ENCODE data around the gene PDC. TPM values are rescaled to one million over a fixed set of nuclear protein-coding genes. Genes with fewer than 3 reads are reported as not detected.

Gene PDC
- polyA plus RNA-seq, 1 of the 3 experiments (the other 2 are of a cell fraction) = not detected

- H3F3A ChIP-seq (replicated peaks; ENCODE audit: insufficient read depth) = peaks cover 19% of the 10 kb centered on the region
- no peaks in the 10 kb centered on the region for H3K9me3 ChIP-seq
- ChIA-PET CTCF (interaction anchor here (1.0 kb wide), 1 partner anchor 34 kb away, joined by 4 read pairs; the partner anchor contains the start of gene TPR), POLR2A (interaction anchor here (0.6 kb wide), 1 partner anchor 11 kb away, joined by 6 read pairs; no protein-coding TSS in a partner anchor)
- no peak for DNase-seq
- no peaks in the 10 kb centered on the region for H3K27me3 ChIP-seq (ENCODE audit: insufficient read depth)
- no peak overlapping the region for H2AFZ ChIP-seq (ENCODE audit: low read depth)
- H3K9me2 ChIP-seq = no peaks in the 10 kb centered on the region
- WGBS (ENCODE audit: low lambda C conversion rate) = 98% methylated on average over 3 of the region's 3 CpGs
- H3K27ac ChIP-seq (ENCODE audit: low read depth in 2 of 2, low read length in 1 of 2) = no peak overlapping the region
- TF ChIP-seq, protein P1, sequence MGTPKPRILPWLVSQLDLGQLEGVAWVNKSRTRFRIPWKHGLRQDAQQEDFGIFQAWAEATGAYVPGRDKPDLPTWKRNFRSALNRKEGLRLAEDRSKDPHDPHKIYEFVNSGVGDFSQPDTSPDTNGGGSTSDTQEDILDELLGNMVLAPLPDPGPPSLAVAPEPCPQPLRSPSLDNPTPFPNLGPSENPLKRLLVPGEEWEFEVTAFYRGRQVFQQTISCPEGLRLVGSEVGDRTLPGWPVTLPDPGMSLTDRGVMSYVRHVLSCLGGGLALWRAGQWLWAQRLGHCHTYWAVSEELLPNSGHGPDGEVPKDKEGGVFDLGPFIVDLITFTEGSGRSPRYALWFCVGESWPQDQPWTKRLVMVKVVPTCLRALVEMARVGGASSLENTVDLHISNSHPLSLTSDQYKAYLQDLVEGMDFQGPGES (IDR thresholded peaks at IDR 0.05; ENCODE audit: low read depth, low read length) = no peak
- TF ChIP-seq TAF1 (IDR thresholded peaks at IDR 0.05; ENCODE audit: borderline replicate concordance, low read depth, low read length) (no peak), FOXM1 (IDR thresholded peaks at IDR 0.05; ENCODE audit: low read depth) (no peak), EZH2phosphoT487 (IDR thresholded peaks at IDR 0.05; ENCODE audit: borderline replicate concordance, low read depth) (no peak), MXI1 (IDR thresholded peaks at IDR 0.05; ENCODE audit: low read depth, low read length) (no peak), FOXJ3 (CRISPR knock-in tag; IDR thresholded peaks at IDR 0.05) (no peak), NFIC (IDR thresholded peaks at IDR 0.05; ENCODE audit: borderline replicate concordance) (no peak), RXRA (IDR thresholded peaks at IDR 0.05; ENCODE audit: borderline replicate concordance, low read depth) (no peak), SMC3 (IDR thresholded peaks at IDR 0.05; ENCODE audit: low read depth, low read length) (no peak), REST (IDR thresholded peaks at IDR 0.05; ENCODE audit: low read depth, low read length) (no peak), RCOR1 (IDR thresholded peaks at IDR 0.05; ENCODE audit: low read length) (no peak), FOSL2 (IDR thresholded peaks at IDR 0.05; ENCODE audit: borderline replicate concordance, low read depth) (no peak), RFX5 (IDR thresholded peaks at IDR 0.05; ENCODE audit: low read length) (no peak), MEF2A (IDR thresholded peaks at IDR 0.05; ENCODE audit: borderline replicate concordance, low read depth) (no peak), JUND (IDR thresholded peaks at IDR 0.05) (no peak), TCF12 (IDR thresholded peaks at IDR 0.05) (no peak), MAX (IDR thresholded peaks at IDR 0.05; ENCODE audit: low read depth) (no peak), GABPA (IDR thresholded peaks at IDR 0.05; ENCODE audit: low read depth) (no peak)
- TF ChIP-seq, protein P2, sequence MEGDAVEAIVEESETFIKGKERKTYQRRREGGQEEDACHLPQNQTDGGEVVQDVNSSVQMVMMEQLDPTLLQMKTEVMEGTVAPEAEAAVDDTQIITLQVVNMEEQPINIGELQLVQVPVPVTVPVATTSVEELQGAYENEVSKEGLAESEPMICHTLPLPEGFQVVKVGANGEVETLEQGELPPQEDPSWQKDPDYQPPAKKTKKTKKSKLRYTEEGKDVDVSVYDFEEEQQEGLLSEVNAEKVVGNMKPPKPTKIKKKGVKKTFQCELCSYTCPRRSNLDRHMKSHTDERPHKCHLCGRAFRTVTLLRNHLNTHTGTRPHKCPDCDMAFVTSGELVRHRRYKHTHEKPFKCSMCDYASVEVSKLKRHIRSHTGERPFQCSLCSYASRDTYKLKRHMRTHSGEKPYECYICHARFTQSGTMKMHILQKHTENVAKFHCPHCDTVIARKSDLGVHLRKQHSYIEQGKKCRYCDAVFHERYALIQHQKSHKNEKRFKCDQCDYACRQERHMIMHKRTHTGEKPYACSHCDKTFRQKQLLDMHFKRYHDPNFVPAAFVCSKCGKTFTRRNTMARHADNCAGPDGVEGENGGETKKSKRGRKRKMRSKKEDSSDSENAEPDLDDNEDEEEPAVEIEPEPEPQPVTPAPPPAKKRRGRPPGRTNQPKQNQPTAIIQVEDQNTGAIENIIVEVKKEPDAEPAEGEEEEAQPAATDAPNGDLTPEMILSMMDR (IDR thresholded peaks at IDR 0.05) = no peak
- TF ChIP-seq, protein P3, sequence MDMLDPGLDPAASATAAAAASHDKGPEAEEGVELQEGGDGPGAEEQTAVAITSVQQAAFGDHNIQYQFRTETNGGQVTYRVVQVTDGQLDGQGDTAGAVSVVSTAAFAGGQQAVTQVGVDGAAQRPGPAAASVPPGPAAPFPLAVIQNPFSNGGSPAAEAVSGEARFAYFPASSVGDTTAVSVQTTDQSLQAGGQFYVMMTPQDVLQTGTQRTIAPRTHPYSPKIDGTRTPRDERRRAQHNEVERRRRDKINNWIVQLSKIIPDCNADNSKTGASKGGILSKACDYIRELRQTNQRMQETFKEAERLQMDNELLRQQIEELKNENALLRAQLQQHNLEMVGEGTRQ (IDR thresholded peaks at IDR 0.05; ENCODE audit: borderline replicate concordance, low read depth, low read length) = no peak
- H3K9ac ChIP-seq = no peak overlapping the region
- H3K79me2 ChIP-seq (ENCODE audit: insufficient read depth) = no peaks in the 10 kb centered on the region
- H4K20me1 ChIP-seq (ENCODE audit: insufficient read depth) = no peaks in the 10 kb centered on the region
- H3K4me3 ChIP-seq (ENCODE audit: low read depth in 2 of 2, low read length in 1 of 2) = no peak overlapping the region
- H3K36me3 ChIP-seq (replicated peaks in 1 of 2; ENCODE audit: control insufficient read depth in 1 of 2, insufficient read depth in 2 of 2, low read length in 1 of 2) = peaks cover 74 to 85% of the 10 kb centered on the region in 2 experiments
- no peak overlapping the region for H3K4me2 ChIP-seq
- peaks cover 0 to 5% of the 10 kb centered on the region in 2 experiments; a peak in 2 of 4 replicates for H3K4me1 ChIP-seq (ENCODE audit: control insufficient read depth in 1 of 2, insufficient read depth in 2 of 2, low read depth in 1 of 2, low read length in 1 of 2)
These were observed 51.8 kb downstream of the PDC start for GRCh38 chr1:186409091-186409490.

All from SK-N-SH (cell line).